NOMO-1 (cell line): ENCODE measurements around the gene IGLL5.

Experiments used
- DNase-seq, 2 experiments: peaks; one replicate each; lab custom pipeline; 2025; ENCODE audit not compliant: unreplicated experiment in 2 of 2; lab: John Stamatoyannopoulos, UW

The IGLL5 gene

GRCh38 chr22:22925146-22925804, 37.7 kb downstream of the IGLL5 start:
- DNase-seq: no peak

- no peak for DNase-seq
Measured at GRCh38 chr22:22925805-22926369, 38.3 kb downstream of the IGLL5 start.

- DNase-seq: no peak
Measured at GRCh38 chr22:22926370-22927195, 39.0 kb downstream of the IGLL5 start.

GRCh38 chr22:22927196-22927887, 39.7 kb downstream of the IGLL5 start:
- DNase-seq: no peak

- no peak for DNase-seq
Measured at GRCh38 chr22:22927888-22928665, 40.5 kb downstream of the IGLL5 start.

GRCh38 chr22:22928666-22929380, 41.2 kb downstream of the IGLL5 start:
- DNase-seq: peak; percentile 98 to 99

GRCh38 chr22:22929381-22930221, 42.0 kb downstream of the IGLL5 start:
- no peak for DNase-seq

GRCh38 chr22:22930222-22930497, 42.5 kb downstream of the IGLL5 start:
- DNase-seq: no peak

GRCh38 chr22:22930571-22931556, 43.2 kb downstream of the IGLL5 start:
- no peak for DNase-seq

GRCh38 chr22:22931557-22932270, 44.1 kb downstream of the IGLL5 start:
- DNase-seq: no peak

GRCh38 chr22:22932512-22932941, 44.9 kb downstream of the IGLL5 start:
- DNase-seq: no peak

GRCh38 chr22:22933100-22933806, 45.6 kb downstream of the IGLL5 start:
- no peak for DNase-seq

GRCh38 chr22:22933807-22934542, 46.4 kb downstream of the IGLL5 start:
- DNase-seq: no peak

GRCh38 chr22:22934543-22935055, 47.0 kb downstream of the IGLL5 start:
- no peak for DNase-seq

GRCh38 chr22:22935056-22935545, 47.5 kb downstream of the IGLL5 start:
- no peak for DNase-seq
